HepG2 (cell line): ENCODE results near the gene SEC14L5. TPM values are rescaled to one million over a fixed set of nuclear protein-coding genes. Genes with fewer than 3 reads are reported as not detected.

Experiments used
- CEBPG ChIP-seq: IDR thresholded peaks from 2 replicates; pipeline ENCODE4 v1.6.1; 2016
- GATAD1 ChIP-seq: IDR thresholded peaks from 2 replicates; pipeline ENCODE4 v1.6.1; 2016; ENCODE audit warnings: missing genetic modification reagents, missing compliant biosample characterization
- HIVEP1 ChIP-seq: sonication (generic); formaldehyde crosslinking; IDR thresholded peaks from 2 replicates; pipeline ENCODE4 v1.4.0; 2020; ENCODE audit warnings: mild to moderate bottlenecking, missing genetic modification reagents
- HMGA1 ChIP-seq: sonication (generic); formaldehyde crosslinking; conservative IDR thresholded peaks from 2 replicates; pipeline ENCODE4 v1.4.0; 2020; ENCODE audit warnings: missing genetic modification reagents
- MTA3 ChIP-seq: sonication (generic); formaldehyde crosslinking; IDR thresholded peaks from 2 replicates; pipeline ENCODE4 v1.4.0; 2020; ENCODE audit warnings: missing genetic modification reagents
- MYNN ChIP-seq: sonication (generic); formaldehyde crosslinking; IDR thresholded peaks from 2 replicates; pipeline ENCODE4 v1.4.0; 2020; ENCODE audit warnings: mild to moderate bottlenecking, low read depth, missing genetic modification reagents
- NFE2L1 ChIP-seq: sonication (generic); formaldehyde crosslinking; IDR thresholded peaks from 2 replicates; pipeline ENCODE4 v1.4.0; 2020; ENCODE audit warnings: missing genetic modification reagents, mild to moderate bottlenecking, borderline replicate concordance
- NFYC ChIP-seq: IDR thresholded peaks from 2 replicates; pipeline ENCODE4 v1.6.1; 2016; ENCODE audit warnings: missing genetic modification reagents, missing compliant biosample characterization
- PHF20 ChIP-seq: sonication (generic); formaldehyde crosslinking; IDR thresholded peaks from 2 replicates; pipeline ENCODE4 v1.5.0; 2020; ENCODE audit warnings: mild to moderate bottlenecking, missing genetic modification reagents
- RFX1 ChIP-seq: fragments of 450-650 bp; IDR thresholded peaks from 2 replicates; pipeline ENCODE4 v1.6.1; 2017
- SMAD3 ChIP-seq: sonication (generic); formaldehyde crosslinking; IDR thresholded peaks from 2 replicates; pipeline ENCODE4 v1.4.0; 2020; ENCODE audit warnings: missing genetic modification reagents
- SRY ChIP-seq: sonication (generic); formaldehyde crosslinking; IDR thresholded peaks from 2 replicates; pipeline ENCODE4 v1.8.0; 2022; ENCODE audit warnings: mild to moderate bottlenecking, missing genetic modification reagents
- TEAD3 ChIP-seq: optimal IDR thresholded peaks from 2 replicates; pipeline ENCODE3; 2016; ENCODE audit warnings: borderline replicate concordance
- THAP9 ChIP-seq: sonication (generic); formaldehyde crosslinking; IDR thresholded peaks from 2 replicates; pipeline ENCODE4; 2020; ENCODE audit warnings: missing genetic modification reagents, mild to moderate bottlenecking, borderline replicate concordance
- ZMYM2 ChIP-seq: sonication (generic); formaldehyde crosslinking; IDR thresholded peaks from 2 replicates; pipeline ENCODE4 v1.8.0; 2022; ENCODE audit warnings: mild to moderate bottlenecking, missing genetic modification reagents
- ZNF318 ChIP-seq: sonication (generic); formaldehyde crosslinking; IDR thresholded peaks from 2 replicates; pipeline ENCODE4 v1.4.0; 2020; ENCODE audit warnings: mild to moderate bottlenecking, missing genetic modification reagents
- ZNF337 ChIP-seq: sonication (generic); formaldehyde crosslinking; IDR thresholded peaks from 2 replicates; pipeline ENCODE4 v1.5.1; 2020; ENCODE audit warnings: missing genetic modification reagents, low read depth, mild to moderate bottlenecking, borderline replicate concordance
- ZNF382 ChIP-seq: sonication (generic); formaldehyde crosslinking; IDR thresholded peaks from 2 replicates; pipeline ENCODE4 v1.5.0; 2020; ENCODE audit warnings: missing genetic modification reagents, mild to moderate bottlenecking, borderline replicate concordance
- ZNF510 ChIP-seq: sonication (generic); formaldehyde crosslinking; IDR thresholded peaks from 2 replicates; pipeline ENCODE4 v1.4.0; 2020; ENCODE audit warnings: low read depth, mild to moderate bottlenecking, missing genetic modification reagents
- ZNF562 ChIP-seq: sonication (generic); formaldehyde crosslinking; IDR thresholded peaks from 2 replicates; pipeline ENCODE4 v1.8.0; 2022; ENCODE audit warnings: missing genetic modification reagents, borderline replicate concordance
- polyA plus RNA-seq, 8 experiments: library from polyadenylated mRNA; depleted of rRNA in 3 of 8; stranded (reverse) in 7 of 8; unstranded in 1 of 8; fragments of >200 nt; fragmentation: Illumina TruSeq in 4 of 8; extraction: Trizol in 4 of 8; gene quantifications; 2 replicates each; pipeline versions ENCODE4 v1.2.1 to v1.2.3, GENCODE V29; 2011 to 2016; ENCODE audit warnings: low read depth in 4 of 8, missing spikeins in 1 of 8, mixed read lengths in 1 of 8; ENCODE audit not compliant: insufficient read depth in 1 of 8
- total RNA-seq, 5 experiments: library from RNA; depleted of rRNA; stranded (reverse); fragments of >200 nt; fragmentation: Illumina TruSeq; extraction: Trizol; gene quantifications; 2 replicates each; pipeline ENCODE4 v1.2.3, GENCODE V29; 2016; ENCODE audit warnings: low read depth in 1 of 5
- TF ChIP-seq, protein P1 (sequence below): sonication (generic); formaldehyde crosslinking; conservative IDR thresholded peaks from 2 replicates; pipeline ENCODE4 v1.8.1; 2023; ENCODE audit warnings: missing genetic modification reagents

The SEC14L5 gene
- total and polyA plus RNA-seq, 2 of the 13 experiments (the other 11 are each of a cell fraction or from before 2014, with no cell fraction given): 0.40 to 0.42 TPM

- TF ChIP-seq ZNF318 (CRISPR knock-in tag) (no peak), ZNF382 (CRISPR knock-in tag) (no peak), PHF20 (CRISPR knock-in tag) (no peak), NFE2L1 (CRISPR knock-in tag) (no peak), MYNN (no peak), MTA3 (CRISPR knock-in tag) (no peak), RFX1 (no peak), CEBPG (CRISPR knock-in tag) (peak; percentile 88), ZMYM2 (CRISPR knock-in tag) (no peak), HIVEP1 (CRISPR knock-in tag) (no peak), TEAD3 (no peak), GATAD1 (CRISPR knock-in tag) (no peak), ZNF337 (CRISPR knock-in tag) (no peak), ZNF562 (CRISPR knock-in tag) (no peak), HMGA1 (no peak), ZNF510 (CRISPR knock-in tag) (no peak), SMAD3 (no peak), NFYC (CRISPR knock-in tag) (no peak), SRY (CRISPR knock-in tag) (no peak), THAP9 (0 out of 2 replicates have a peak, but pooled peaks have one; percentile 14)
- TF ChIP-seq, protein P1, sequence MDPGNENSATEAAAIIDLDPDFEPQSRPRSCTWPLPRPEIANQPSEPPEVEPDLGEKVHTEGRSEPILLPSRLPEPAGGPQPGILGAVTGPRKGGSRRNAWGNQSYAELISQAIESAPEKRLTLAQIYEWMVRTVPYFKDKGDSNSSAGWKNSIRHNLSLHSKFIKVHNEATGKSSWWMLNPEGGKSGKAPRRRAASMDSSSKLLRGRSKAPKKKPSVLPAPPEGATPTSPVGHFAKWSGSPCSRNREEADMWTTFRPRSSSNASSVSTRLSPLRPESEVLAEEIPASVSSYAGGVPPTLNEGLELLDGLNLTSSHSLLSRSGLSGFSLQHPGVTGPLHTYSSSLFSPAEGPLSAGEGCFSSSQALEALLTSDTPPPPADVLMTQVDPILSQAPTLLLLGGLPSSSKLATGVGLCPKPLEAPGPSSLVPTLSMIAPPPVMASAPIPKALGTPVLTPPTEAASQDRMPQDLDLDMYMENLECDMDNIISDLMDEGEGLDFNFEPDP (CRISPR knock-in tag): 0 out of 2 replicates have a peak, but pooled peaks have one; percentile 66
Measured at GRCh38 chr16:5065326-5065725, 107.2 kb downstream of the SEC14L5 start (continued).
